ENCODE measurements around the gene RMND1. TPM values are rescaled to one million over a fixed set of nuclear protein-coding genes. Genes with fewer than 3 reads are reported as not detected.

RMND1 gene
- total RNA-seq, 1 donor from 2014 or later, result 40.2 TPM

DNA sequence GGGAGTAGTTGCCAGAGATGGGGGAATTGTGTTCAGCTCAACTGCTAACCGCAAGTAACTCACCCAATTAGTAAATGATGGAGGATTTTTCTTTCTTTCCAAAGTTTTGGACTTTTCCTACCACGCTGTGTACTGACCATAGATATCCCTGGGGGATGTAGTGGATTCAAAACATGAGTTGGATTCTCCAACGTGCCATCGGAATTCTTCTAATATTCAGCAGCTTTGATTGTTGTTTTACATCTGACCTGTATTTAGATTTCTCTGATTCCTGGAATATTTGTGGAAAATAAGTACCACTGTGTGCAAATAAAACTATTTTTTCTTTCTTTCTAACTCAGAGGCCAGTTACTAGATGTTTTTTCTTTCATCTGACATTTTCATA, 43.0 kb upstream of the RMND1 start:
- peaks cover 47% of the 10 kb centered on the region for H3K27me3 Mint-ChIP-seq
- H3K4me1 Mint-ChIP-seq (ENCODE audit: low read depth), result peaks cover 3% of the 10 kb centered on the region
- DNase-seq (ENCODE audit: low spot score, unreplicated experiment), result no peak
- peak overlapping the region; percentile 78 for H3K4me3 Mint-ChIP-seq (ENCODE audit: low read depth)
- TF ChIP-seq, protein P1, sequence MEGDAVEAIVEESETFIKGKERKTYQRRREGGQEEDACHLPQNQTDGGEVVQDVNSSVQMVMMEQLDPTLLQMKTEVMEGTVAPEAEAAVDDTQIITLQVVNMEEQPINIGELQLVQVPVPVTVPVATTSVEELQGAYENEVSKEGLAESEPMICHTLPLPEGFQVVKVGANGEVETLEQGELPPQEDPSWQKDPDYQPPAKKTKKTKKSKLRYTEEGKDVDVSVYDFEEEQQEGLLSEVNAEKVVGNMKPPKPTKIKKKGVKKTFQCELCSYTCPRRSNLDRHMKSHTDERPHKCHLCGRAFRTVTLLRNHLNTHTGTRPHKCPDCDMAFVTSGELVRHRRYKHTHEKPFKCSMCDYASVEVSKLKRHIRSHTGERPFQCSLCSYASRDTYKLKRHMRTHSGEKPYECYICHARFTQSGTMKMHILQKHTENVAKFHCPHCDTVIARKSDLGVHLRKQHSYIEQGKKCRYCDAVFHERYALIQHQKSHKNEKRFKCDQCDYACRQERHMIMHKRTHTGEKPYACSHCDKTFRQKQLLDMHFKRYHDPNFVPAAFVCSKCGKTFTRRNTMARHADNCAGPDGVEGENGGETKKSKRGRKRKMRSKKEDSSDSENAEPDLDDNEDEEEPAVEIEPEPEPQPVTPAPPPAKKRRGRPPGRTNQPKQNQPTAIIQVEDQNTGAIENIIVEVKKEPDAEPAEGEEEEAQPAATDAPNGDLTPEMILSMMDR (IDR thresholded peaks at IDR 0.05; ENCODE audit: unreplicated experiment), result no peak
- H3K27ac Mint-ChIP-seq, result no peak overlapping the region
- no peaks in the 10 kb centered on the region for H3K36me3 Mint-ChIP-seq (ENCODE audit: insufficient read depth)
- no peaks in the 10 kb centered on the region for H3K9me3 Mint-ChIP-seq (ENCODE audit: low read depth)

DNA sequence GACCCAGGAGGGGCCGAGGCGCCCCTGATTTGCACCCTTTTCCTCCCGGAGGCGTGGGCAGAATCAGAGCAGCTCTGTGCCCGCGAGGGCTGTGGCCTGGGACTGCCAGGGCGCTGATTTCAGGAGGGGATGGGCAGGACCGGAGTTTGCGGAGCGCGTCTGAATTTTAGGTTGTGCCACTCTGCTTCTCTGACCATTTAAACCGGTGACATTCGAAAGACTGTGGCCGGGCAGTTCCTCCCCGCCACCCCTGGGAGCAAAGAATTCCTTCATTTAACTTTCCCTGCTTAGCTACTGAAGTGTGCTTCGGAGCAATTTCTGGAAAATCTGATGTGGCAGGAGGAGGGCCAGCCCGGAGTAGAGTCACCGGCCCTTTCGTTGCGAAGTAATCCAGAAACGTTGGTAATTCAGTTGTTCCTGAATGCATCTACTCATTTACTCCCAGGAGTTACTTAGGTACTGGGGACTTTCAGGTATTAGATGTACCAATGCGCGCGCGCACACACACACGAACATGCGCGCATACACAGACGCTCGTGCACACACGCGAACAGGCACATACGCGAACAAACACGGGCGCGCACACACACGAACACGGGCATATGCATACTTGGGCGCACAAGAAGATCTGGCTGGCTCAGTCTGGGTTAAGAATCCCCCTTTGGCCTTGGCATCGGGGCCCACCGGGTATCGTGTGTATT, 42.5 kb upstream of the RMND1 start:
- Mint-ChIP-seq H3K36me3 (ENCODE audit: insufficient read depth) (no peaks in the 10 kb centered on the region), H3K27ac (no peak overlapping the region), H3K4me1 (ENCODE audit: low read depth) (peaks cover 3% of the 10 kb centered on the region), H3K27me3 (peaks cover 47% of the 10 kb centered on the region), H3K9me3 (ENCODE audit: low read depth) (no peaks in the 10 kb centered on the region), H3K4me3 (ENCODE audit: low read depth) (peak overlapping the region; percentile 78)
- DNase-seq (ENCODE audit: low spot score, unreplicated experiment), result no peak
- TF ChIP-seq, protein P1 (IDR thresholded peaks at IDR 0.05; ENCODE audit: unreplicated experiment), result no peak

DNA sequence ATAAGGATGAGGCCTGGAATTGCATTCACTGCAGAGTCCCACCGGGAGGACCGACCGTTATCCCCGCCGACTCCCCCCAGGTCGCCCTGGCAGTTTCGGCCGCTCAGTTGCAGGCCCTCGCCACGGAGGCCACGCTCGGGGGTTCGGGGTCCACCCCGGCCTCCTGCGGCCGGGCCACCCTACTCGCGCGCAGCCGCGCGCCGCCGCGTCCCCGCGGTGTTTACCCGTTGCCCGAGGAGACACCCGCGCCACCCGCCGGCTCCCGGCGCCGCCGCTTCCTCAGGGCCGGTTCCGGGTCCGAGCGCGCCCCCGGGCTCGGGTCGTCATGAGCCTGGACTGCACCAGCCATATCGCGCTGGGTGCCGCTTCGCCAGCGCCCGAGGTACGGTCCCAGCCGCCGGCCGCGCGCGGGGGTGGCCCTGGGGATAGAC, 41.9 kb upstream of the RMND1 start, which contains the start of gene CCDC170:
TSS of gene CCDC170 (plus strand) at position 214 of the 431 bp plus-strand sequence. CDS start at position 326, 112 bp downstream.
- peaks cover 47% of the 10 kb centered on the region for H3K27me3 Mint-ChIP-seq
- no peaks in the 10 kb centered on the region for H3K36me3 Mint-ChIP-seq (ENCODE audit: insufficient read depth)
- no peaks in the 10 kb centered on the region for H3K9me3 Mint-ChIP-seq (ENCODE audit: low read depth)
- peak within 1 kb of the TSS; percentile 78 for H3K4me3 Mint-ChIP-seq (ENCODE audit: low read depth)
- TF ChIP-seq, protein P1 (IDR thresholded peaks at IDR 0.05; ENCODE audit: unreplicated experiment), result peak; percentile 13
- H3K27ac Mint-ChIP-seq, result peak within 1 kb of the TSS; percentile 18
- peaks cover 3% of the 10 kb centered on the region for H3K4me1 Mint-ChIP-seq (ENCODE audit: low read depth)
- peak; percentile 30 for DNase-seq (ENCODE audit: low spot score, unreplicated experiment)

DNA sequence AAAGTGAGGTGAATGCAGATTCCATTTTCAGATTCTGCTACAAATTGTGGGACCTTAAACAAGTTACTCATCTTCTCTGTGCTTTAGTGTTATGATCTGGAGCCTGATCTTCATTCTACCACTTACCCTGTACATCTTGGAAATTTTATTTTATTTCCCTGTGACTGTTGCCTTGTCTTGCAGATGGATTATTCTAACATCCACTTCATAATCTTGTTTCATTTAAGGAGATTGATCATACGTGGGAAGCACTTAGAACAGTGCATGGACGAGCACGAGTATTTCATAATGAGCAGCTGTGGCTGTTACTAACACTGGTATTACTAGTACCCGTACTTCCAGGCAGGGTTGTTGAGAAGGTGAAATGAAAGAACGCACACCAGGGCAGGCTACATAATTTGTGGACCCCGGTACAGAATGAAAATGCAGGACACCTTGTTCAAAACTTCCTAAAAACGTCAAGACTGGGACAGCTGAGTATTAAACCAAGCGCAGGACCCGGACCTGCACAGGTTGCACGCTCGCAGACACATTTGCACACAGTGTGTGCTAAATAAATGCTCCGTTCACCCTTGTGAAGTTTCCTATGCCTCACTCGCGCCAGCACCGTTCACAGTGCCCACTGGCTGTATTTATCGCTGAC, 41.4 kb upstream of the RMND1 start:
- TF ChIP-seq, protein P1 (IDR thresholded peaks at IDR 0.05; ENCODE audit: unreplicated experiment), result no peak
- DNase-seq (ENCODE audit: low spot score, unreplicated experiment), result no peak
- H3K27ac Mint-ChIP-seq, result peak overlapping the region; percentile 18
- H3K27me3 Mint-ChIP-seq, result peaks cover 47% of the 10 kb centered on the region
- peaks cover 3% of the 10 kb centered on the region for H3K4me1 Mint-ChIP-seq (ENCODE audit: low read depth)
- H3K9me3 Mint-ChIP-seq (ENCODE audit: low read depth), result no peaks in the 10 kb centered on the region
- peak overlapping the region; percentile 70 for H3K4me3 Mint-ChIP-seq (ENCODE audit: low read depth)
- H3K36me3 Mint-ChIP-seq (ENCODE audit: insufficient read depth), result no peaks in the 10 kb centered on the region

DNA sequence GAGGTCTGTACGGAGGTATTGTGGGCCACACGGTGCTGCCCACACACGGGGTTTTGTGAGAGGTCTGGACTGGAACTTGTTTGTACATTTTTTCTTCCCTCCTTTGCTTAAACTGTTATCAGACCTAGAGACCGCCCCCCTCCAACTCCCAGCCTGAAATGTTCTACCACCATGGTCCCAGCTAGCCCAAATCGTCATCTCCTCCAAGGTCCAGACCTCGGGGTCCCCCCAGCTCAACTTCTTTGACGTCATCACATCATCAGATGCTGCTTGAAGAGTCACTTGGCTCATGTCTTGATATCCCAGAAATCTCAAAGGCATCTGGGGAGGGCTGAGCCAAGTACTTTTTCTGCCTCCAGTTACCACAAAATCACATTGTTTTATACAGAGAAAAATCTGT, 39.1 kb upstream of the RMND1 start:
- DNase-seq (ENCODE audit: low spot score, unreplicated experiment), result no peak
- TF ChIP-seq, protein P1 (IDR thresholded peaks at IDR 0.05; ENCODE audit: unreplicated experiment), result no peak
- Mint-ChIP-seq H3K9me3 (ENCODE audit: low read depth) (no peaks in the 10 kb centered on the region), H3K27me3 (peaks cover 39% of the 10 kb centered on the region), H3K27ac (no peak overlapping the region), H3K4me3 (ENCODE audit: low read depth) (no peak overlapping the region), H3K36me3 (ENCODE audit: insufficient read depth) (no peaks in the 10 kb centered on the region), H3K4me1 (ENCODE audit: low read depth) (peaks cover 3% of the 10 kb centered on the region)

All from progenitor cell of endocrine pancreas (in vitro differentiated cells).